ENCODE results near the gene GON4L.
"Not testable (repeated sequence)": the region's sequence is repeated elsewhere in the genome, so short reads cannot be mapped to it uniquely, and the experiment has no call there.

Gene GON4L

DNA sequence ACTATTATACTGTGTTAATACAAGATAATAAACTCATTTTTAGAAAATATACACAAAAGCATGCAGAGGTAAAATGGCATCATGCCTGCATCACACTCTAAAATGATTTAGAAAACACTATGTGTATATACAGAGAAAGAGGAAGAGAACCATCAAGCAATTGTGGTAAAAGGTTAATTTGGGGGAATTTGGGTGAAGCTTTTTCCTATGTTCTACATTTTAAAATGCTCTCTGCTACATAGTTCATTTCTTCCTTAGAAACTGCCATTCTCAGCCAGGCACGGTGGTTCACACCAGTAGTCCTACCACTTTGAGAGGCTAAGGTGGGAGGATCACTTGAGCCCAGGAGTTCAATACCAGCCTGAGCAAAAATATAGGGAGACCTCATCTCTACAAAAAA is 44.1 kb downstream of the GON4L start:
- DNase-seq, result no peak

DNA sequence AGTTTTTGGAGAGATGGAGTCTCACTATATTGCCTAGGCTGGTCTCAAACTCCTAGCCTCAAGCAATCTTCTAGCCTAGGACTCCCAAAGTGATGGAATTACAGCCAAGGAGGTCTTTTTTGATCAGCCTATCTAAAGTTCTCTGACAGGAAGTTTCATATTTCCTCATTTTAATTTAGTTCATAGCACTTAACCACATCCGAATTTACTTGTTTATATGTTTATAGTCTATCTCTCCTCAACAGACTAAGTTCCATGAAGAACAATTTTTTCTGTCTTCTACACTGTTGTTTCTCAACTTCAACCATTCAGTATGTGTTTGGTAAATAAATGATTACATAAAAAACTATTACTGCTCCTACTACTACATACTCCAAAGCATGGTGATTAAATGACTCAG is 47.9 kb downstream of the GON4L start:
- no peak for DNase-seq

DNA sequence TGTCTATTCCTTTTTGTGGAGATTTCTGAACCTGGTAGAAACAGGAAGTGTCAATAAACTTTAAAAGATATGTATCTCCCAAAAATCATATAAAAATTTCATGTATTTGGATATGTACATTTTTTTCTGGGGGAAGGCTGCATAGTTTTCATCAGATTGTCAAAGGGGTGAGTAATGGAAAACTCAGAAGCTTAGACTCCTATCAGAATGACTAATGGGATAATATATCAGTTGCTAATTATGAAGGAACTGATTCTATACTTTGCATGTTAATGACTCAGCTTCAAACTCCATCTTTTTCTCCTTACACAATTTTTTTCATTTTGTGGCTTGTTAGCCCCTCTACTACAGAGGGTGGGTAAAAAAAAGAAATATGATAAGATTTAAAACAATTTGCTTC is 55.9 kb downstream of the GON4L start:
- no peak for DNase-seq

DNA sequence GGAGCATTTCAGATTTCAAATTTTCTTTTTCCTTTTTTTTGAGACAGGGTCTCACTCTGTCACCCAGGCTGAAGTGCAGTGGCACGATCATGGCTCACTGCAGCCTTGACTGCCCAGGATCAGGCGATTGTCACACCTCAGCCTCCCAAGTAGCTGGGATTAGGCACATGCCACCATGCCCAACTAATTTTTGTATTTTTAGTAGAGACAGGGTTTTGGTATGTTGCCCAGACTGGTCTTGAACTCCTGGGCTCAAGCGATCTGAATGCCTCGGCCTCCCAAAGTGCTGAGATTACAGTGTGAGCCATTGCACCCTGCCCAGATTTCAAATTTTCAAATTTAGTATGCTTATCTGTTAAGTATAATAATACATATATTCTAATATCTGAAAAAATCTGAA is 61.4 kb downstream of the GON4L start:
- not testable (repeated sequence) for DNase-seq

DNA sequence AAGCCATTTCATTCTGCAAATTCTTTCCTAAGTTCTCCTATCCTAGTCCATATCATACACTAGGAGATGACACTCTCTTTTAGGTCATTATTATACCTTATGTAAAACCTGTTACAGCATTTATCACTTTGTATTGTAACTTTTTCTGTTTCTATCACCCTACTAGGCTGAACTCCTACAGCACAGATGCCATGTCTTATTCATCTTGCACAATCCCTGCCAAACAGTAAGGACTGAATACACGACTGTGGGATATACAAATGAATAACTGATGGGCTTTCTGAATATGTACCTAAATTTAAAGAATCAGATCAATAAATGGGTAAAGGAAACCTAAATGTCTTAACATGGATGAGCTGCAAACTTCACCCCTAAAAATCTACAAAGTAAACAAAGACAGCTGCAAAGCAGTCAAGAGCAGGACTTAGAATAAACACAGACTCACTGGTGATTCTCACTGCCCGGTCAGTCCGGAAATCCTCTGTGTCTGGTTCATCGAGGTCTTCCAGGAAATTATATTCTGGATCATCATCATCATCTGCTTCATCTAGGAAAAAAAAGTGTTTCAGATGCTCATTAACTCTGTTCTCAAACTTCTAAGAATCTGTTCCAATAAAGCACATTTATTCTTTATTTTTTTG is 62.3 kb downstream of the GON4L start:
- DNase-seq, result no peak

DNA sequence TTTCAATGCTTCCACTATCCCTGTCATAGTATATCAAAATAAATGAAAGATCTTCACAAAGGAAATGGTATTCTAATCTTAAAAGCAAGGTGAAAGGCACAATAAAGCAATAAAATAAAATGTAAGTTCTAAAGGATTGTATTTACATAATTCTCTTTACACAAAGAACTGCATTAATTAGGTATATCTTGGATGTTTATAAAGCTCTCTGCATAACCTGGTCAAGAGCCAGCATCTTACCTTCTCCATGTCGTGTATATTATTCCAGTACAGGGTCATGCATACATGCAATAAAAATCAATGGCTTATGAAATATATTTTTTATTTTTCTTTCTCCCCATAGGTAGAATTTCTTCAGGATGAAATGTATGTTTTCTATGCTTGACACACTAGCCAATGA is 63.8 kb downstream of the GON4L start:
- no peak for DNase-seq

DNA sequence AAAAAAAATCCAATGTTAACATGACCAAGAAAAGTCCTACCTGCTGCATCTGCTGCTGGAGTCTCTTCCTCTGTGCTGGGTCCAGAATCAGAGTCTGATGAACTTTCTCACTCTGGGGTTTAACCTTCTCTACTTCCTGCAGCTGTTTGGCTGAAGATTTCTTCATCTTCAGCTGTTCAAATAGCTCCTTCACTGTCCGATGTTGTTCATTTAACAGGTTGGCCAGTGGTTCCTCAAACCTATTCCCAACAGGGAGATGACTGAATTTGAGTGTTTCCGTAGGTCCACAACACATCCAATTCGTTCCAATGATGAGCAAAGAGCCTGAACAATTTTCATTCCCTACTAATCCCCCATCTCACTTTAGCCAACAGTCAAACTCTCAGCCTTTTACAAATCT is 79.4 kb downstream of the GON4L start:
- DNase-seq, result no peak

DNA sequence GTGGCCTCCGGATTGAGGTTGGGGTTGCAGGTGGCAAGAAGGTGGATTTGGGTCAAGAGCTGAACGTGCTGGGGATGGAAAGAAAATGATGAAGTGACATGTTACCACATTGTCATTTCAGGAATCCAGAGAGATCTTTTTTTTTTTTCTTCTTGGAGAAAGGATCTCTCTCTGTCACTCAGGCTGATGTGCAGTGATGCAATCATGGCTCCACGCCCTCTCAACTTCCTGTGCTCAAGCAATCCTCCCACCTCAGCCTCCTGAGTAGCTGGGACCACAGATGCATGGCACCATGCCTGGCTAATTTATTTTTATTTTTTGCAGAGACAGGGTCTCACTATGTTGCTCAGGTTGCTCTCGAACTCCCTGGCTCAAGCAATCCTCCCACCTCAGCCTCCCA is 80.6 kb downstream of the GON4L start:
- no peak for DNase-seq

DNA sequence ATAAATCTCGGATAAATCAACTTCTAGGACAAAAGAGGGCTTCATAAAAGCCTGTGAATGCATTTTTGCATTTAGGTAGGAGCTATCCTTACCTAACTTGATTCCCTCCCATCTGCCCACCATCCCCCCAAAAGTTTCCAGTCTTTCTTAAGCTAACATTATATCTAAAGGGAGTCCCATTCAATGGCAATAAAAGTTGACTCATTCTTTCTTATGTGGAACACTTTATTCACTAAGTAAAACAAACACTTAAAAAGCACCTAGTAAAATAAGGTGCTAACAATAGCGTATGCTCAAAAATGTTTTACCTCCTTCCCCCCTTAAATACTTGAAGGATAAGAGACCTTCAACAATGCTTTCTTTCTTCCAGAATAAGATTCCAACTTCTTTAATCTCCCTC is 83.8 kb downstream of the GON4L start:
- no peak for DNase-seq

DNA sequence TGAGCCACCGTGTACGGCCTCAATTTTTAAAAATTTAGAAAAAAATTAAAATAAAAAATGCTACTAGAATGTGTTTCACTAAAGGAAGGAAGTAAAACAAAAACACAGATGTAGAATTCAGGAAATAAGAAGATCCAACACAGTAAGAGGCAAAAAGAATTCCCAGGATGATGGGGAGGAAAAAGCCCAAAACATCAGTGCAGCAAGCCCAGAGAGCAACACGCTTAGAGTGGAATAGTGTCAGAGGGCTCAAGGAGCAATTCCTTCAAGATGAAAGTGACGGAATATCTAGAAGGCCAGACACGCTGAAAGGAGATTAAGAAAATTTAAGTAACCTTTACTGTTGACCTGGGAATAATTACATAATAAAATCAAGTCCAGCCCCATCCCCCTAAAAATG is 87.8 kb downstream of the GON4L start:
- DNase-seq, result no peak

DNA sequence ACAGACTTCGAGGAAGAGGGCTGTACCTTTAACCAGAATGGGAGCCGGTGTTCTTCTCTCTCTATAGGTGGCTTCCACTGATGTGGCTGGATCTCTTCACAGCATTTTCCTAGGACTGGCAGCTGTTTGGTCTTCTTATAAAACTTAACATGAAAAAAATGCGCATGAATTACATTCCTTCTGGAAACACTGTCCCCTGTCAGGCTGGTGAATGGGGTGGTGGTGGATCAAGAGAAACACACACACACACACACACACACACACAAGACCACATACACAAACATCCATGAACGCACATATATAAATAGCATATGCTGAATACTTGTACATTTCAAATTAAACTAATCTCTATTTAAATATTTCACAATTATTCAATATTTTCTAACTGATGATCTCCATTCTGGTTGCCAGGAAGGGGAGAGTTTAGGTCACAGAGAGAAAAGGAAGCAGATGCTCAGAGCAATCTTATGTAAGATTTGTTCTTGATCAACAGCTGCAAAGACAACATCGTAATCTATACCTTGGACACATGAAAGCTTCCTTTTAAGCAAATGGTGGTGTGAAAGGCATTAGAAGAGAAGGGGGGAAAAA is 89.5 kb downstream of the GON4L start:
- DNase-seq, result not testable (repeated sequence)

DNA sequence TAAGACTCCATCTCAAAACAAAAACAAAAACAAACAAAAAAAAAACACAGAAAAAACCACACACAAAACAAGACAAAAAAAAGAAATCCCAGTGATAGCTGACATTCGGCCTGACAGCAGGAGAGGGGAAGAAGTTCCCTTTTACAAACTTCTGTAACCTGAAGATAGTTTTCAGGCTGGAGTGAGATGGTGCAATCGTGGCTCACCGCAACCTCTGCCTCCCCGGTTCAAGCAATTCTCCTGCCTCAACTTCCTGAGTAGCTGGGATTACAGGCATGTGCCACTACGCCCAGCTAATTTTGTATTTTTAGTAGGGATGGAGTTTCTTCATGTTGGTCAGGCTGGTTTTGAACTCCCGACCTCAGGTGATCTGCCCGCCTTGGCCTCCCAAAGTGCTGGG is 93.0 kb downstream of the GON4L start:
- not testable (repeated sequence) for DNase-seq

DNA sequence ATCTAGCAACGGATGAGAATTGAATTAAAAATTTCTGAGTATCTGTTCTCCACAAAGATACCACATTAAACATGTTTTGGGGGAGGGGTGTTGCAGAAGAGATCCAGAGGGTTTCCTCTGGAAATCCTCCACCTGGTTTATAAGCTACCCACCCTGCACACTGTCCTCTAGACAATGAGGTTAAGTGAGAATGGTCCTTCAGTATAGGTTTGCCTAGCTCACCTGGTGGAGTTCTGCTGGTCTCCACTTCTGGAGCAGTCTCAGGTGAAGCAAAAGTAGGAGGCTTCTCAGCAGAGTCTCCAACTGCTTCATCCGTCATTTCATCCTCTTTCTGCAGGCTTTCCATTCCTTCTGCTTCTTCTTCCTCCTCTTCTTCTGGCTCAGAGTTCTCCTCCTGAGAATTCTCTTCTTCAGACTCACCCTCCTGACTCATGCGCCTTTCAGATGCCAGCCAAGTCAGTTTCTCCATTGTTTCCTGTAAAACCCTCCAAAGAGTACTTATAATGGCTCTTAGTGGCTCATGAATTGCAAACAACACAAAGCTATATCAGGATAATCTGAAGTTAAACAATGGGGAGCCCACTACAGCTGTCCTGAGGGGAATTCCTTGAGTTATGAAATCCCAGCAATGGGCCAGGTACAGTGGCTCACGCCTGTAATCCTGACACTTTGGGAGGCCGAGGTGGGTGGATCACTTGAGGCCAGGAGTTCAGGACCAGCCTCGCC is 93.8 kb downstream of the GON4L start:
- DNase-seq, result not testable (repeated sequence)

DNA sequence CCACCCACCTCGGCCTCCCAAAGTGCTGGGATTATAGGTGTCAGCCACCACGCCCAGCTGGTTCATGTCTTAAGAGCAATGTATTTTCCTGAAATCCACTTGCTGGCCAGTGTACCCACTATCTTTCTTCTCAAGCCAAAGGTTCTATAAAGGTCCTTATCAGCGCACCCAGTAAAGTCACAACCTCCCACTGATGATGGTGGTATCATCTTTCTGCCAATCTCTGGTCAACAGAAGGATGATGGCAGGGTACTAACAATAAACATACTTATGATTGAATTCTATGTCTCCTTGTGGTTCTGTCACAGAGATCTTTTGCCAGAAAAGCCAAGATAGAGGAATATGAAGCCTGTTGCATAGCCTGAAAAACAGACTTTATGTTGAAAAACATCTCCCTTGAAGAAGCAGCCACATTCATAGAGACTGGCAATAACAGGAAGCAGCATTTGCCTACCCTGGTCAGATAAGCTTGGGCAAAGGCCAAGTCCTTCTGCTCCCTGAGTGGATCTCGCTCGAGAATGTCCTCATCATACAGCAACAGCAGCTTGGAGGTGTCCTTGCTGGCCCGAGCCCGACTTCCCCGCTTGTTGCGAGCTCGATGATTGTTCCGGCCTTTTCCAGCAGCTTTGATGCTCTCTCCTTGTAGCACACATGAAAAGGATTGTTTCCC is 95.1 kb downstream of the GON4L start:
- DNase-seq, result no peak

DNA sequence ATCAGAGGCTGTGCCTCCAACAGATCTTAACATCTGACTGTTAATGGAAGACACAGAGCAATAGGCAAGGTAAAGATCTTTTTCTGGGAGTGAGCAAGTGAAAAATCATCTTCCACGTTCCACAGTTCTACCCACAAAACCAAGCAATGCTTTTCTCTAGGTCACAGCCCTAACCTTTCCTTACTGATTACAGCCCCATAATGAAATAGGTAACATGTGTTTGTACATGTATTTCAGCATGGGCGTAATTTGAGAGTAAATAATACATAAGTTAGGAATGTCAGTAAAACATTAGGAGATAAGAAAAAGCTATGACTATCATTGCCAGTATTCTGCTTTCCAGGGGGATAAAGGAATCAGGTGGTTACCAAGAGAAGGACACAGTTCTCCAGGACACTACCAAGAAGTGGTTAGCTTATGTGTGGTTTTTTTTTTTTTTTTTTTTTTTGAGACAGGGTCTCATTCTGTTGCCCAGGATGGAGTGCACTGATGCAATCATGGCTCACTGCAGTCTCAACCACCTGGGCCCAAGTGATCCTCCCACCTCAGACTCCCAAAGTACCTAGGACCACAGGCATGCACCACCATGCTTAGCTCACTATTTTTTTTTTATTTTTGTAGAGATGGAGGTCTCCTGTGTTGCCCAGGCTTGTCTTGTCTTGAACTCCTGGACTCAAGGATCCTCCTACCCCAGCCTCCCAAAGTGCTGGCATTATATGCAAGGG is 96.1 kb downstream of the GON4L start:
- no peak for DNase-seq

DNA sequence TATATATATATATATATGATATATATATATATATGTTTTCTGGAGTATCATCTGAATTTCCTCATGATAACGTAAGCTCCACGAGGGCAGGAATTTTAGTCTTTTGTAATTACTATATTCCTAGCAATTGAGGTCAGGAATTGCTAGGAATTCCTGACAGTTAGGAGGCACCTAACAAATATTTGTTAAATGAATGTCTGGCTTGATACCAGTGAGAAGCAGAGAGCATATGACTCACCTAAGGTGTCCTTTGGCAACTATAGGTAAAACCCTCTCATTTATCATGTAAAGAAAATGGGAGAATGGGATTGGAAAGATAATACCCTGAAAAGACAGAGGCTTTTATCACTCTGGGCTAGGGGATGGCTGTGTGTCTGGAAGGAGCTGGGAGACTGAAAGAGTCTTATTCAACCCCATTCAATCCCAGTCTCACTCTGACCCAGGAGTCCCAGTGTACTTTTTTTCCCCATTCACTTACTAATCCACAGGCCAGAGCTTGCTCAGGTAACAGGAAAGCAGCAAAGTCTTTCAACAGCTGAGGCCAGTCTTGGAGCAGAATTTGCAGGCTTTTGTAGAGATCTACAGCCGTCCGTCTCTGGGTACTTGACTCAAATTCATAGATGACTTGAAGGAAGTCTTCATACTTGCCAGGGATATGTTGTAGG is 96.9 kb downstream of the GON4L start:
- DNase-seq, result no peak

DNA sequence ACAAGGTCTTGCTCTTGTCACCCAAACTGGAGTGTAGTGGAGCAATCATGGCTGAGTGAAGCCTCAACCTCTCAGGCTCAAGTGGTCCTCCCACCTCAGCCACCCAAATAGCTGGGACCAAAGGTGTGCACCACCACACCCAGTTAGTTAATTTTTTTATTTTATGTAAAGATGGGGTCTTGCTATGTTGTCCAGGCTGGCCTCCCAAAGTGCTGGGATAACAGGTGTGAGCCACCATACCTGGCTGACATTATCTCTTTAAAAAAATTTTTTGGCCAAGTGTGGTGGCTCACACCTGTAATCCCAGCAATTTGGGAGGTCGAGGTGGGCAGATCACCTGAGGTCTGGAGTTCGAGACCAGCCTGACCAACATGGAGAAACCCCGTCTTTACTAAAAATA is 98.0 kb downstream of the GON4L start:
- DNase-seq, result not testable (repeated sequence)

DNA sequence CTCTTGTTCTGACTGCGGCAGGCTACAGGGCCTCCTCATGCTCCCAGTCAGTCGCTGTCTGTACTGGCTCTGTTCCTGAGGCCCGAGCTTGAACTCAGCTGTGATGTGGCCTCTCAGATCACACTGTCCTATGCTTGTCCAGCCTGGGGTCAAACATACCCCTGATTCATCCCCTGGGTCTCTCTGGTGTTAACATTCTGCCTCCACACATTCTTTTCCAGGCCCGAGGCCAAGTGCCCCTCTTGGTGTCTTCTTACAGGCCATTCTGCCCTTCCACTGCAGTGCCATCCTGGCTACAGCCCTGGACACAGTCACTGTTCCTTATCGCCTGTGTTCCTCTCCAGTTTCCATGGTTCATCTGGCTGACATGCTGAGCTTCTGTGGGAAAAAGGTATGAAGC is 108.9 kb downstream of the GON4L start:
- not testable (repeated sequence) for DNase-seq

DNA sequence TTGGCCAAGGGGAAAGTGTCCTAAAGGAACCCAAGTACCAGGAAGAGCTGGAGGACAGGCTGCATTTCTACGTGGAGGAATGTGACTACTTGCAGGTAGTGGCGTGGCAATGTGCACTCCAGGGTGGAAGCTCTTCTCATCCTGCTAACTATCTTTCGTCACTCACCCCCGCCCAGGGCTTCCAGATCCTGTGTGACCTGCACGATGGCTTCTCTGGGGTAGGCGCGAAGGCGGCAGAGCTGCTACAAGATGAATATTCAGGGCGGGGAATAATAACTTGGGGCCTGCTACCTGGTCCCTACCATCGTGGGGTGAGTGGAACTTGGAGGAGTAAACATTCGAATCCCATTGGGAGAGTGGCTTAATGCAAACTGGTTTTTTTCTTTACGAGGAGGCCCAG is 109.4 kb downstream of the GON4L start:
- not testable (repeated sequence) for DNase-seq

DNA sequence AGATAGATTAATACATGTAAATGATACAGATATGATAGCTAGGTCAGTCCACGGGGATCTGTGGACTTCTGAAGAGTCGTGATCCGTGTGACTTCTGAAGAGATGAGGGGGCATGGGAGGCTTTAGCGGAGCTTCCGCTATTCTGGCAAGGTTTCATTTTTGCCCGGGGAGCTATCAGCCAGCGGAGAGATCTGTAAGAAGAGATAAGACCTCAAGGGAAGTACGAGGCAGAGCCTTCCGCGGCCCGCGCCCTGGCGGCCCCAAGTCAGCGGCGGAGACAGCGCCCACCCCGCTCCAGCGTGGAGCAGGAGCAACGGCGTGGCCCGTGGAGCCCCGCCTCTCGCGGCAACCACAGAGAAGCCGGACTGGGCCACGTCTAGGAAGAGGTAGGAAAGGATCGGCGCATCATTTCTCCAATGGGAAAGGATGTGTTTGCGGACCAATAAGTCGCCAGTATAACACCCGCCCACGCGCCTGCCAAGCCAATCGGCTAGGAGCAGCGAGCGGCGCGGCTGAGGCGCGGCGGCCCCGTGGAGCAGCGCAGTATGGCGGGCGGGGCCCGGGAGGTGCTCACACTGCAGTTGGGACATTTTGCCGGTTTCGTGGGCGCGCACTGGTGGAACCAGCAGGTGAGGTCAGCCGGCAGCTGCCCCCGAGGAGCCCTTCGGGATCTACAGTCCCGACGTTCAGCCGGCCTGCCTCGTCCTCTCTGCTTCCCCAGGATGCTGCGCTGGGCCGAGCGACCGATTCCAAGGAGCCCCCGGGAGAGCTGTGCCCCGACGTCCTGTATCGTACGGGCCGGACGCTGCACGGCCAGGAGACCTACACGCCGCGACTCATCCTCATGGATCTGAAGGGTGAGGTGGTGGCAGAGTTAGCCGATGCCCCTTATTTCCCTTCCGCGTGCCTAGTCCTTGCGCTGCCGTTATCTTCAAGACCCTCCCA is 111.5 kb downstream of the GON4L start:
- DNase-seq, result peak; percentile 98 to 99

DNA sequence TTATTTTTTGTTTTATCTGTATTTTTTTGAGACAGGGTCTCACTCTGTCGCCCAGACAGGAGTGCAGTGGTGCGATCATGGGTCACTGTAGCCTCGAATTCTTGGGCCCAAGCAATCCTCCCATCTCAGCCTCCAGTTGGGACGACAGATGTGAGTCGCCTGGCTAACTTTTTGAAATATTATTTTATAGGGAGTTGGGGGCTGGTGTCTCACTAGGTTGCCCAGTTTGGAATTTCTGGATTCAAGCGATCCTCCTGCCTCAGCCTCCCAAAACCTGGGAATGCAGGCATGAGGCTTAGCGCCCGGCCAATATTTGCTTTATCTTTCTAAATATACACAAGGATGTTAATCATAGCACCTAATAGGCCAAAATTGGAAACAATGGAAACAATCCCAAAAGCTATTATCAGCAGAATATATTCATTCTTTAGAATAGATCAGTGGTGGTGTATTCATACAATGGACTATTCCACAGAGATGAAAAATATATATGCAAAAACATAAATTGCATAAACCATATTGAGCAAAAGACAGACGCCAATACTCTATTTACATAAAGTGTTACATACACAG is 112.2 kb downstream of the GON4L start:
- no peak for DNase-seq
